SJSA1 (cell line): ENCODE measurements around the gene MYB. TPM values are rescaled to one million over a fixed set of nuclear protein-coding genes. Genes with fewer than 3 reads are reported as not detected.

Experiments
- DNase-seq, 2 experiments: peaks; one replicate each; pipeline ENCODE4 v3.0.0-alpha.2; 2015 to 2020; ENCODE audit warnings: low spot score in 2 of 2, low read depth in 1 of 2
- H3K27ac ChIP-seq: fragments of 250-450 bp; sonication (Bioruptor Pico); 2 replicates; pipeline ENCODE4 v1.5.1; 2020; ENCODE audit warnings: mild to moderate bottlenecking, moderate library complexity
- H3K27me3 ChIP-seq: fragments of 250-450 bp; sonication (Bioruptor Pico); replicated peaks from 2 replicates; pipeline ENCODE4 v1.5.1; 2020; ENCODE audit warnings: mild to moderate bottlenecking, moderate library complexity
- H3K36me3 ChIP-seq: fragments of 250-450 bp; sonication (Bioruptor Pico); 2 replicates; pipeline ENCODE4 v1.5.1; 2020; ENCODE audit warnings: mild to moderate bottlenecking
- H3K4me1 ChIP-seq: fragments of 250-450 bp; sonication (Bioruptor Pico); replicated peaks from 2 replicates; pipeline ENCODE4 v1.6.1; 2021; ENCODE audit warnings: mild to moderate bottlenecking
- H3K4me3 ChIP-seq: fragments of 250-450 bp; sonication (Bioruptor Pico); 2 replicates; pipeline ENCODE4 v1.5.1; 2020; ENCODE audit warnings: mild to moderate bottlenecking
- H3K9me3 ChIP-seq: fragments of 250-450 bp; sonication (Bioruptor Pico); replicated peaks from 2 replicates; pipeline ENCODE4 v1.5.1; 2020; ENCODE audit warnings: mild to moderate bottlenecking
- total RNA-seq: library from RNA; depleted of rRNA; stranded (reverse); fragments of >200 nt; shearing (Covaris generic); gene quantifications from 2 replicates; pipeline ENCODE4 v1.2.3, GENCODE V29; 2014; rRNA removed

Gene MYB
- total RNA-seq, 1 experiment from 2014 or later, result 0.16 TPM

DNA sequence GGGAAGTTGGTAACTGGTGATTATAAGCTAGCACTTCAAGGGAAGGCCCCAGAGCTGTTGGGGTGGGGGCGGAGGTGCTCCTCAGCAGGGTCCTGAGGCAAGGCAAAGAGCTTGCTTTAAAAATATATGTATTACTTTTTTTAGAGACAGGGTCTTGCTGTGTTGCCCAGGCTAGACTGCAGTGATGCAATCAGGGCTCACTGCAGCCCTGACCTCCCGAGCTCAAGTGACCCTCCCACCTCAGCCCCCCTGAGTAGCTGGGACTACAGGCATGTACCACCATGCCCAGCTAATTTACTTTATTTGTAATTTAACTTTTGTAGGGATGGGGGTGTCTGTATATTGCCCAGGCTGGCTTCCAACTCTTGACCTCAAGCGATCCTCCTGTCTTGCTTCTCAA is 87.2 kb downstream of the MYB start:
- Histone ChIP-seq H3K9me3 (no peaks in the 10 kb centered on the region), H3K27me3 (no peaks in the 10 kb centered on the region; the same call in 1 of the 2 replicates)
- no peak for DNase-seq

DNA sequence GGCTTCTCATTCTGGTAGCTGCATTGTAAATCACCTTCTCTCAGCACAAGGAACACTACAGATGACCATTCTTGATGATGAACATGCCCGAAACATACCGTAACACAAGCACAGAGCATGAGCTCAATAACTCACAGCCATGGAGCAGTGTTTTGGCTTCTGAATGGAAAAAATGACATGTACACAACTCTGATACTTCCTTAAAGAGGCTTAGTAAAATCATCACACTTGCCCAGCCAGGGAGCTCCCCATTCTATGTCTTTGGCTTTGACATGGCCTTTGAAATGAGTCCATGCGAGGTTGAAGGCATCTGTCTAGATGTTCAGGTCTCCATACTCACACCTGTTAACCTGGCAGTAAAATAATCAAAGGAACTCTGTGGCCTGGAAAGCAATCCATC is 87.6 kb downstream of the MYB start:
- H3K9me3 ChIP-seq, result no peaks in the 10 kb centered on the region
- H3K36me3 ChIP-seq, result no peaks in the 10 kb centered on the region

More for the DNA sequence above, 87.2 kb downstream of the MYB start:
- no peaks in the 10 kb centered on the region for H3K4me1 ChIP-seq
- no peak overlapping the region for H3K27ac ChIP-seq
- no peak overlapping the region for H3K4me3 ChIP-seq
- no peaks in the 10 kb centered on the region for H3K36me3 ChIP-seq

More for the DNA sequence above, 87.6 kb downstream of the MYB start:
- no peaks in the 10 kb centered on the region for H3K4me1 ChIP-seq
- no peak overlapping the region for H3K4me3 ChIP-seq
- H3K27ac ChIP-seq, result no peak overlapping the region
- no peaks in the 10 kb centered on the region; the same call in 1 of the 2 replicates for H3K27me3 ChIP-seq
- no peak for DNase-seq

Other genes with a start within 250 kb of the MYB start
- not detected in 2 replicates for gene ALDH8A1, start 231.2 kb upstream of the MYB start, total RNA-seq
- gene HBS1L, start 126.5 kb upstream of the MYB start, total RNA-seq, result 154 and 176 TPM in 2 replicates